ENCODE results near the gene SLC2A8.

Gene SLC2A8

DNA sequence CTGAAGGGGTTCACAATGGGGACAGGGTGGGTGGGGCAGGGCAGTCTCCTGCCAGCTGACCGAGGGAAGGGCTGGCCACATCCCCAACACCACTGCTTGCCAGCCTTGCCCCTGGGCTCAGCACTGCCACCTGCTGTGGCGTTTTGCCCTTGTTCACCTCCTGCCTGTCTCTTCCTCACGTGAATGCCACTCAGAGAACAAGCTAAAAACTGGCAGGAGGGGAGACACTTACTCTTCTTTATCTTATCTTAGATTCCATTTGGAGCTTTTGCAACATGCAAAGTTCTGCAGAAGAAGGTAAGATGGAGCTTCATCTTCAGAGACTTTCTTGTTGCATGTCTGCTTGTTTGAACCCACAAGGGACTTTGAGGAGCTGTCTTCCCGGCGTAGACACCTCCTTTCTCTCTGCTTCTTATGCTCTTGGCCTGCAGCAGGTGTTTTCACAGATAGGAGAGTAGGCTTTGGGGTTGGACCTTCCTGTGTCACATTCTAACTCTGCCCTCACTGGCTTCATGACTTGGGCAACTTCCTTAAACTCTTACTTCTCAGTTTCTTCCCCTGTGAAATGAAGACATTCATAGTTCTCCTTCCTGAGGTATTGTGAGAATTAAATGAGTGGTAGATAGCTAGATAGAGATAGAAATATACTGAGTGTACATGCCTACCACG lies 58.5 kb downstream of the SLC2A8 start:
- TF ChIP-seq, protein P1, sequence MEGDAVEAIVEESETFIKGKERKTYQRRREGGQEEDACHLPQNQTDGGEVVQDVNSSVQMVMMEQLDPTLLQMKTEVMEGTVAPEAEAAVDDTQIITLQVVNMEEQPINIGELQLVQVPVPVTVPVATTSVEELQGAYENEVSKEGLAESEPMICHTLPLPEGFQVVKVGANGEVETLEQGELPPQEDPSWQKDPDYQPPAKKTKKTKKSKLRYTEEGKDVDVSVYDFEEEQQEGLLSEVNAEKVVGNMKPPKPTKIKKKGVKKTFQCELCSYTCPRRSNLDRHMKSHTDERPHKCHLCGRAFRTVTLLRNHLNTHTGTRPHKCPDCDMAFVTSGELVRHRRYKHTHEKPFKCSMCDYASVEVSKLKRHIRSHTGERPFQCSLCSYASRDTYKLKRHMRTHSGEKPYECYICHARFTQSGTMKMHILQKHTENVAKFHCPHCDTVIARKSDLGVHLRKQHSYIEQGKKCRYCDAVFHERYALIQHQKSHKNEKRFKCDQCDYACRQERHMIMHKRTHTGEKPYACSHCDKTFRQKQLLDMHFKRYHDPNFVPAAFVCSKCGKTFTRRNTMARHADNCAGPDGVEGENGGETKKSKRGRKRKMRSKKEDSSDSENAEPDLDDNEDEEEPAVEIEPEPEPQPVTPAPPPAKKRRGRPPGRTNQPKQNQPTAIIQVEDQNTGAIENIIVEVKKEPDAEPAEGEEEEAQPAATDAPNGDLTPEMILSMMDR (IDR thresholded peaks at IDR 0.05; ENCODE audit: unreplicated experiment in 3 of 3) = no peak
- Mint-ChIP-seq H3K27ac (no peak overlapping the region), H3K9me3 (no peaks in the 10 kb centered on the region), H3K4me3 (peak overlapping the region in 2 of 3 experiments; percentile 45 to 51), H3K27me3 (ENCODE audit: low read depth) (no peaks in the 10 kb centered on the region), H3K36me3 (ENCODE audit: low read depth) (peaks cover 20% of the 10 kb centered on the region), H3K4me1 (peaks cover 8% of the 10 kb centered on the region)

- Mint-ChIP-seq H3K4me1 (peaks cover 3% of the 10 kb centered on the region), H3K9me3 (no peaks in the 10 kb centered on the region), H3K4me3 (no peak overlapping the region), H3K27ac (no peak overlapping the region), H3K36me3 (ENCODE audit: low read depth) (peaks cover 27% of the 10 kb centered on the region), H3K27me3 (ENCODE audit: low read depth) (no peaks in the 10 kb centered on the region)
- TF ChIP-seq, protein P1 (IDR thresholded peaks at IDR 0.05; ENCODE audit: unreplicated experiment in 3 of 3) = no peak
Measured at GRCh38 chr9:127457191-127457878, 60.4 kb downstream of the SLC2A8 start.
